ENCODE measurements around the gene TNFRSF25.

DNA sequence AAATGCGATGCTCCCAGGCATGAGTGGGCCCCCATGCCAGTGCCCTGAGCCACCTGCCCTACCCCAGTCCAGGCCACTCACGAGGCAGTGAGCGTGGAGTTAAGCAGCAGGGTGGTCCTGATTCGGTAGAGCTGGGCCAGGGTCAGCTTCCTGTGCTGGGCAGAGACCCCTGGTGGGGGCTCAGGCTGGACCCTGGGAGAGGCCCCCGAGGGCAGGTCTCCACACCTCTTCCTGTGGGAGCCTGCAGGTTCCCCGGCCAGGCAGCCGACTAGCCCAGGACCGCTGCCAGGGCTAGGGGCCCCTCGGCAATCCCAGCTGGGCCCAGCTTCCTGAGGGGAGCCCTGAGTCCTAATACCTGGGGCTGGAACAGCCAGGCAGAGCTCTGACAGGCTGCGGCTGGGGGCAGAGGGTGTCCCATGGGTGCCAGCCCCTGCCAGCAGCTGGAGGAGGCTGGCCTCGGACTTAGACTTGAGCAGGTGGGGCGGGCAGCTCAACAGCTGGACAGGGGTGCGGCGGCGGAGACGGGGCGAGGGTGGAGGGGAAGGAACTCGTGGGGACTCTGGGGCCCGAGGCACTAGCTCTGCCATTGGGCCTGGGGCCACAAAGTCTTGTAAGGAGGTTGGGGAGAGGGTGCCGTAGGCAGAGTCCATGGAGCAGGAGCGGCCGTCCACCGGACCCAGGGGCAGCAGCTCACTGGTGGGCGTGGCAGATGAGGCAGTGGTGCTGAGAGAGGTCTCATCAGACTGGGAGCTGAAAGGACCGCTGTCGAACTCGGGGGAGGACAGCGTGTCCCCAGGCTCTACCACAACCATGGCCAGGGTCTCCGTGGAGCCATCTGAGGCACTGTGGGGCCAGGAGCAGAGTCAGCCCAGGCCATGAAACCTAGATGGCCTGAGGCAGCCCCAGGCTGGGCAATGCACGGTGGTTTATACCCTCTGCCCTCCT lies 2.0 kb upstream of the TNFRSF25 start:
- TF ChIP-seq POLR2AphosphoS5 (IDR thresholded peaks at IDR 0.05; ENCODE audit: low read depth, low read length) (no peak), SIN3A (IDR thresholded peaks at IDR 0.05; ENCODE audit: borderline replicate concordance, insufficient read depth, low read length) (no peak), TAF1 (IDR thresholded peaks at IDR 0.05; ENCODE audit: borderline replicate concordance, insufficient read depth, low read length) (no peak), REST (IDR thresholded peaks at IDR 0.05; ENCODE audit: insufficient read depth in 1 of 2, low read depth in 2 of 2, low read length in 2 of 2) (no peak)

Measured in PFSK-1 (cell line).